OCI-LY7 (cell line): Measurements from ENCODE around the gene ZNF592. TPM values are rescaled to one million over a fixed set of nuclear protein-coding genes. Genes with fewer than 3 reads are reported as not detected.

Source experiments
- BruUV-seq: library from RNA; stranded (reverse); fragments of 400-500 nt; replicated peaks from 2 replicates; lab custom pipeline; 2021; lab: Mats Ljungman, UMichigan
- CTCF ChIA-PET: fragments of 300-600 bp; sonication (Branson Sonifier 250); formaldehyde crosslinking; loops from one replicate; lab custom pipeline; 2022; ENCODE audit warnings: antibody characterized with exemption; ENCODE audit not compliant: unreplicated experiment; lab: Charles Lee
- POLR2A ChIA-PET: fragments of 300-600 bp; sonication (Branson Sonifier 250); formaldehyde crosslinking; loops from one replicate; lab custom pipeline; 2022; ENCODE audit warnings: antibody characterized with exemption; lab: Charles Lee
- DNase-seq: peaks from one replicate; pipeline ENCODE4 v3.0.0-alpha.2; 2015; ENCODE audit warnings: low spot score
- H2AFZ ChIP-seq: fragments of 200-600 bp; sonication (generic), shearing (Covaris generic); 2 replicates; pipeline ENCODE4 v1.6.1; 2014; ENCODE audit warnings: mild to moderate bottlenecking, antibody characterized with exemption, low read length, moderate library complexity
- H3K27ac ChIP-seq: fragments of 200-600 bp; sonication (generic); 2 replicates; pipeline ENCODE4 v1.5.1; 2014; ENCODE audit warnings: mixed run types, low read depth, mild to moderate bottlenecking, moderate library complexity, low read length, inconsistent platforms; ENCODE audit not compliant: poor library complexity, severe bottlenecking
- H3K36me3 ChIP-seq: fragments of 200-600 bp; sonication (generic); 2 replicates; pipeline ENCODE4 v1.6.1; 2014; ENCODE audit warnings: mild to moderate bottlenecking, antibody characterized with exemption, low read length, moderate library complexity, mixed read lengths; ENCODE audit not compliant: insufficient read depth
- H3K4me1 ChIP-seq: fragments of 200-600 bp; sonication (generic); 2 replicates; pipeline ENCODE4 v1.5.1; 2014; ENCODE audit warnings: mild to moderate bottlenecking, low read length; ENCODE audit not compliant: insufficient read depth, poor library complexity, severe bottlenecking
- H3K4me2 ChIP-seq: fragments of 200-600 bp; sonication (generic); 2 replicates; pipeline ENCODE4 v1.6.1; 2014; ENCODE audit warnings: mild to moderate bottlenecking, low read length
- H3K4me3 ChIP-seq: fragments of 200-600 bp; sonication (generic); 2 replicates; pipeline ENCODE4 v1.5.1; 2014; ENCODE audit warnings: mild to moderate bottlenecking, low read depth, low read length; ENCODE audit not compliant: poor library complexity, severe bottlenecking
- H3K79me2 ChIP-seq: fragments of 200-600 bp; sonication (generic); 2 replicates; pipeline ENCODE4 v1.6.1; 2016; ENCODE audit warnings: low read depth, mild to moderate bottlenecking, low read length, moderate library complexity, mixed read lengths; ENCODE audit not compliant: insufficient read depth
- H3K9me2 ChIP-seq: fragments of 200-600 bp; sonication (generic); 2 replicates; pipeline ENCODE4 v1.6.1; 2016; ENCODE audit warnings: mild to moderate bottlenecking, low read length, mixed read lengths; ENCODE audit not compliant: insufficient read depth
- H3K9me3 ChIP-seq: fragments of 200-600 bp; sonication (generic); 2 replicates; pipeline ENCODE4 v1.6.1; 2014; ENCODE audit warnings: mild to moderate bottlenecking, mixed run types, low read length, mixed read lengths
- H4K20me1 ChIP-seq: fragments of 200-600 bp; sonication (generic); 2 replicates; pipeline ENCODE4 v1.6.1; 2014; ENCODE audit warnings: mild to moderate bottlenecking, antibody characterized with exemption, low read length, moderate library complexity, mixed read lengths; ENCODE audit not compliant: insufficient read depth
- CTCF ChIP-seq: fragments of 200-600 bp; sonication (generic); conservative IDR thresholded peaks from 2 replicates; pipeline ENCODE4 v1.5.1; 2014; ENCODE audit warnings: mild to moderate bottlenecking, antibody characterized with exemption, low read length, moderate library complexity, mixed read lengths
- EZH2phosphoT487 ChIP-seq: fragments of 200-600 bp; sonication (generic); IDR thresholded peaks from 2 replicates; pipeline ENCODE4 v1.6.1; 2018; ENCODE audit warnings: low read depth, borderline replicate concordance, mild to moderate bottlenecking, mixed run types, antibody characterized with exemption, low read length, moderate library complexity, mixed read lengths
- intact Hi-C: fragments of 100-400 bp; cut with micrococcal nuclease; formaldehyde crosslinking; loops from one replicate; pipeline ENCODE4 v1.10.0; 2022; ENCODE audit not compliant: unreplicated experiment
- total RNA-seq, 2 experiments: library from RNA; depleted of rRNA in 1 of 2; stranded (reverse); fragments of >200 nt in 1 of 2; shearing (Covaris generic) in 1 of 2; gene quantifications; 2 replicates each; pipeline ENCODE4 v1.2.3, GENCODE V29; 2014 to 2022

Gene ZNF592
- total RNA-seq, 2 experiments from 2014 or later, result 23.0 to 41.3 TPM

- intact Hi-C loops, result no loop called here
- no peak for TF ChIP-seq CTCF
- Histone ChIP-seq H3K9me3 (no peaks in the 10 kb centered on the region), H3K79me2 (no peaks in the 10 kb centered on the region), H3K4me1 (no peaks in the 10 kb centered on the region), H4K20me1 (no peaks in the 10 kb centered on the region), H3K9me2 (no peaks in the 10 kb centered on the region), H3K4me3 (no peak overlapping the region), H3K27ac (no peak overlapping the region), H2AFZ (no peak overlapping the region), H3K4me2 (no peak overlapping the region), H3K36me3 (no peaks in the 10 kb centered on the region)
- ChIA-PET CTCF (interaction anchor here (1.2 kb wide), 1 partner anchor 230 kb away, joined by 3 read pairs; no protein-coding TSS in a partner anchor), POLR2A (no interaction called here)
- DNase-seq, result no peak
- BruUV-seq, result no TSS peak
These were observed 86.6 kb downstream of the ZNF592 start for GRCh38 chr15:84834969-84835368.

GRCh38 chr15:84835661-84836337 lies 87.4 kb downstream of the ZNF592 start:
- CTCF ChIA-PET, result no interaction called here
- intact Hi-C loops, result no loop called here
- no peaks in the 10 kb centered on the region for H3K79me2 ChIP-seq
- no peaks in the 10 kb centered on the region for H3K36me3 ChIP-seq
- TF ChIP-seq CTCF (no peak), EZH2phosphoT487 (no peak)
- POLR2A ChIA-PET, result interaction anchor here (0.8 to 1.1 kb wide), 2 partner anchors 9 to 183 kb away, joined by 3 read pairs; no protein-coding TSS in a partner anchor
- H3K4me3 ChIP-seq, result no peak overlapping the region
- no peak overlapping the region for H2AFZ ChIP-seq
- H3K9me3 ChIP-seq, result no peaks in the 10 kb centered on the region
- H3K4me2 ChIP-seq, result no peak overlapping the region
- H3K4me1 ChIP-seq, result no peaks in the 10 kb centered on the region
- DNase-seq, result no peak
- no peak overlapping the region for H3K27ac ChIP-seq
- H3K9me2 ChIP-seq, result no peaks in the 10 kb centered on the region
- H4K20me1 ChIP-seq, result no peaks in the 10 kb centered on the region
- BruUV-seq, result no TSS peak

- intact Hi-C loops, result no loop called here
- no peak for TF ChIP-seq EZH2phosphoT487
- no peak for TF ChIP-seq CTCF
- POLR2A ChIA-PET, result interaction anchor here (0.6 to 1.1 kb wide), 2 partner anchors 10 to 223 kb away, joined by 3 read pairs; no protein-coding TSS in a partner anchor
These were observed 88.5 kb downstream of the ZNF592 start for GRCh38 chr15:84836844-84837243.

More at GRCh38 chr15:84836844-84837243, 88.5 kb downstream of the ZNF592 start:
- Histone ChIP-seq H3K36me3 (no peaks in the 10 kb centered on the region), H3K9me2 (no peaks in the 10 kb centered on the region), H3K4me3 (no peak overlapping the region), H3K4me1 (no peaks in the 10 kb centered on the region), H3K4me2 (no peak overlapping the region), H2AFZ (no peak overlapping the region), H3K9me3 (no peaks in the 10 kb centered on the region), H3K79me2 (no peaks in the 10 kb centered on the region), H4K20me1 (no peaks in the 10 kb centered on the region), H3K27ac (no peak overlapping the region)
- BruUV-seq, result no TSS peak
- no peak for DNase-seq
- CTCF ChIA-PET, result interaction anchor here (1.0 kb wide), 1 partner anchor 24 kb away, joined by 3 read pairs; no protein-coding TSS in a partner anchor
